HepG2 (cell line): ENCODE measurements around the gene PDE8B. TPM values are rescaled to one million over a fixed set of nuclear protein-coding genes. Genes with fewer than 3 reads are reported as not detected.

Experiments
- ATAC-seq: fragments of 200-7000 bp; cut with Tn5 transposase; 3 replicates; pipeline ENCODE4 v1.9.1; 2020; ENCODE audit warnings: mild to moderate bottlenecking, moderate library complexity
- BruUV-seq: library from RNA; stranded (reverse); fragments of 400-500 nt; replicated peaks from 2 replicates; lab custom pipeline; 2021; lab: Mats Ljungman, UMichigan
- CTCF ChIA-PET: fragments of 300-600 bp; formaldehyde crosslinking; extraction: SDS; loops from one replicate; lab custom pipeline; 2021; ENCODE audit warnings: low total read pairs, inconsistent platforms, low intra/inter-chr PET ratio; lab: Yijun Ruan, JAX
- POLR2A ChIA-PET: fragments of 350-600 bp; sonication (Branson Sonifier 250); formaldehyde crosslinking; loops from one replicate; lab custom pipeline; 2020; ENCODE audit warnings: antibody characterized with exemption, inconsistent platforms; lab: Yijun Ruan, JAX
- DNase-seq: peaks from one replicate; pipeline ENCODE4 v3.0.0-alpha.2; 2015; ENCODE audit warnings: low spot score
- FAIRE-seq: peaks from 3 replicates; lab custom pipeline; 2011; peaks lifted over from hg19 to GRCh38; lab: Jason Lieb, UNC
- H2AFZ ChIP-seq: one replicate; pipeline ENCODE4 v1.6.1; 2011; ENCODE audit warnings: low read length, inconsistent platforms
- H3K27ac ChIP-seq: fragments of 300-600 bp; 3 replicates; pipeline ENCODE4 v1.8.0; 2011; ENCODE audit warnings: mixed run types, mild to moderate bottlenecking, mixed read lengths, low read length, inconsistent platforms; ENCODE audit not compliant: insufficient read depth; ENCODE audit errors: extremely low read length
- H3K27me3 ChIP-seq, 2 experiments: fragments of 200-600 bp in 1 of 2; 2 replicates in 1 of 2; 3 replicates in 1 of 2; pipeline versions ENCODE4 v1.6.0 to v1.8.0; 2011; ENCODE audit warnings: low read length in 2 of 2, mild to moderate bottlenecking in 2 of 2, moderate library complexity in 2 of 2, inconsistent platforms in 1 of 2; ENCODE audit not compliant: insufficient read depth in 2 of 2, control insufficient read depth in 1 of 2
- H3K36me3 ChIP-seq, 2 experiments: fragments of 200-600 bp in 1 of 2; replicated peaks in 1 of 2; 2 replicates in 1 of 2; 3 replicates in 1 of 2; pipeline versions ENCODE4 v1.5.1 to v1.8.0; 2011; ENCODE audit warnings: low read length in 2 of 2, inconsistent platforms in 1 of 2; ENCODE audit not compliant: insufficient read depth in 2 of 2, control insufficient read depth in 1 of 2
- H3K4me1 ChIP-seq: 2 replicates; pipeline ENCODE4 v1.5.1; 2012; ENCODE audit warnings: low read length, inconsistent platforms; ENCODE audit not compliant: insufficient read depth
- H3K4me2 ChIP-seq: 2 replicates; pipeline ENCODE4 v1.6.0; 2011; ENCODE audit warnings: low read depth, low read length, inconsistent platforms
- H3K4me3 ChIP-seq, 3 experiments: fragments of 200-600 bp in 1 of 3; sonication (generic), shearing (Covaris generic) in 1 of 3; replicated peaks in 1 of 3; 2 replicates each; pipeline ENCODE4 v1.5.1; 2011 to 2016; ENCODE audit warnings: low read length in 3 of 3, inconsistent platforms in 2 of 3, low read depth in 2 of 3, mild to moderate bottlenecking in 2 of 3, control low read depth in 1 of 3, mixed read lengths in 1 of 3; ENCODE audit not compliant: insufficient read depth in 1 of 3
- H3K79me2 ChIP-seq: one replicate; pipeline ENCODE4 v1.6.1; 2011; ENCODE audit warnings: low read length, inconsistent platforms; ENCODE audit not compliant: insufficient read depth
- H3K9ac ChIP-seq: 2 replicates; pipeline ENCODE4 v1.6.0; 2011; ENCODE audit warnings: mild to moderate bottlenecking, low read depth, low read length, inconsistent platforms; ENCODE audit not compliant: insufficient read depth
- H3K9me3 ChIP-seq: 2 replicates; pipeline ENCODE4 v1.5.1; 2012; ENCODE audit warnings: mild to moderate bottlenecking, low read length
- H4K20me1 ChIP-seq: 2 replicates; pipeline ENCODE4 v1.6.0; 2011; ENCODE audit warnings: inconsistent platforms, mild to moderate bottlenecking, low read length, moderate library complexity; ENCODE audit not compliant: insufficient read depth
- DNMT1 ChIP-seq: sonication (generic); formaldehyde crosslinking; IDR thresholded peaks from 2 replicates; pipeline ENCODE4 v1.5.1; 2020; ENCODE audit warnings: mild to moderate bottlenecking, missing genetic modification reagents
- ZBTB3 ChIP-seq: sonication (generic); formaldehyde crosslinking; IDR thresholded peaks from 2 replicates; pipeline ENCODE4 v1.4.0; 2020; ENCODE audit warnings: low read depth, mild to moderate bottlenecking, moderate library complexity, missing genetic modification reagents, borderline replicate concordance
- ZNF296 ChIP-seq: sonication (generic); formaldehyde crosslinking; conservative IDR thresholded peaks from 2 replicates; pipeline ENCODE4 v1.5.0; 2020; ENCODE audit warnings: mild to moderate bottlenecking, missing genetic modification reagents
- ZNF460 ChIP-seq: sonication (generic); formaldehyde crosslinking; IDR thresholded peaks from 2 replicates; pipeline ENCODE4 v1.5.1; 2020; ENCODE audit warnings: missing genetic modification reagents, mild to moderate bottlenecking, borderline replicate concordance
- ZNF510 ChIP-seq: sonication (generic); formaldehyde crosslinking; IDR thresholded peaks from 2 replicates; pipeline ENCODE4 v1.4.0; 2020; ENCODE audit warnings: low read depth, mild to moderate bottlenecking, missing genetic modification reagents
- ZNF607 ChIP-seq: sonication (generic); formaldehyde crosslinking; IDR thresholded peaks from 2 replicates; pipeline ENCODE4 v1.5.1; 2020; ENCODE audit warnings: missing genetic modification reagents, mild to moderate bottlenecking, borderline replicate concordance
- ZNF672 ChIP-seq: sonication (generic); formaldehyde crosslinking; IDR thresholded peaks from 2 replicates; pipeline ENCODE4 v1.8.1; 2022; ENCODE audit warnings: missing genetic modification reagents
- ZNF841 ChIP-seq: sonication (generic); formaldehyde crosslinking; IDR thresholded peaks from 2 replicates; pipeline ENCODE4 v1.8.1; 2023; ENCODE audit warnings: missing genetic modification reagents, borderline replicate concordance
- WGBS: methylation state at CpG from one replicate; pipeline ENCODE4 v1.1.6; 2017; ENCODE audit warnings: low lambda C conversion rate; 5-methylcytosine and 5-hydroxymethylcytosine counted together
- in situ Hi-C: cut with HindIII; loops from 2 replicates; pipeline ENCODE4 v1.10.0; 2017; ENCODE audit warnings: low pct_unique_long_range_greater_than_20kb; ENCODE audit not compliant: extremely low pct_ligation_motif_present
- intact Hi-C: fragments of 100-400 bp; cut with micrococcal nuclease; formaldehyde crosslinking; loops from one replicate; pipeline ENCODE4 v1.10.0; 2022; ENCODE audit not compliant: unreplicated experiment
- polyA plus RNA-seq, 8 experiments: library from polyadenylated mRNA; depleted of rRNA in 3 of 8; stranded (reverse) in 7 of 8; unstranded in 1 of 8; fragments of >200 nt; fragmentation: Illumina TruSeq in 4 of 8; extraction: Trizol in 4 of 8; gene quantifications; 2 replicates each; pipeline versions ENCODE4 v1.2.1 to v1.2.3, GENCODE V29; 2011 to 2016; ENCODE audit warnings: low read depth in 4 of 8, missing spikeins in 1 of 8, mixed read lengths in 1 of 8; ENCODE audit not compliant: insufficient read depth in 1 of 8
- total RNA-seq, 5 experiments: library from RNA; depleted of rRNA; stranded (reverse); fragments of >200 nt; fragmentation: Illumina TruSeq; extraction: Trizol; gene quantifications; 2 replicates each; pipeline ENCODE4 v1.2.3, GENCODE V29; 2016; ENCODE audit warnings: low read depth in 1 of 5
- TF ChIP-seq, protein P1 (sequence below): IDR thresholded peaks from 2 replicates; pipeline ENCODE4 v1.6.1; 2016; ENCODE audit warnings: missing genetic modification reagents, missing compliant biosample characterization
- TF ChIP-seq, protein P2 (sequence below): sonication (generic); formaldehyde crosslinking; IDR thresholded peaks from 2 replicates; pipeline ENCODE4 v1.9.0; 2022; ENCODE audit warnings: missing genetic modification reagents, mild to moderate bottlenecking, borderline replicate concordance
- TF ChIP-seq, protein P3 (sequence below): IDR thresholded peaks from 2 replicates; pipeline ENCODE4 v1.6.1; 2012; ENCODE audit warnings: low read length, improper control_type of control experiment
- TF ChIP-seq, protein P4 (sequence below): sonication (generic); formaldehyde crosslinking; IDR thresholded peaks from 2 replicates; pipeline ENCODE4 v1.5.0; 2020; ENCODE audit warnings: mild to moderate bottlenecking, missing genetic modification reagents, moderate library complexity
- TF ChIP-seq, protein P5 (sequence below): sonication (generic); formaldehyde crosslinking; IDR thresholded peaks from 2 replicates; pipeline ENCODE4 v1.5.0; 2020; ENCODE audit warnings: missing genetic modification reagents, mild to moderate bottlenecking, borderline replicate concordance

PDE8B gene
- total and polyA plus RNA-seq, 2 of the 13 experiments (the other 11 are each of a cell fraction or from before 2014, with no cell fraction given): 0.07 TPM; not detected in 1

DNA sequence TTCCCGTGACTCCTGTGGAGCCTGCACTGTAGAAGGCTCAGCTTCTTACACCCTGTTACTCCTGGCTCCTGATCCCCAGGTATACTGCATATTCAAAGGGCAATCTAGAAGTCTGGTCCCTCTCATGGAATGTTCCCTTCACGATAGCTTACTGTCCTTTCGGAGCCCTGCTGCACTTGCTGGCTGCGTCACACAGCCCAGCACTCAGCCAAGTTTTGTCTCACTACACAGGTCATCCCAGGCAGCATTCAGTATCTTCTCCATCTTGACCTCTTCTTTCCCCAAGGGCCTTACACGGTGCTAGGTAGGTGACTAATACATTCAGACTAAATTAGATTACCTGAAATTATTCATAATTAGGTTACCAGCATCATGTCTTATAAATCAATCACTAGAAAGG is 157.9 kb downstream of the PDE8B start (continued):
- TF ChIP-seq ZNF296 (CRISPR knock-in tag): no peak
- TF ChIP-seq, protein P1, sequence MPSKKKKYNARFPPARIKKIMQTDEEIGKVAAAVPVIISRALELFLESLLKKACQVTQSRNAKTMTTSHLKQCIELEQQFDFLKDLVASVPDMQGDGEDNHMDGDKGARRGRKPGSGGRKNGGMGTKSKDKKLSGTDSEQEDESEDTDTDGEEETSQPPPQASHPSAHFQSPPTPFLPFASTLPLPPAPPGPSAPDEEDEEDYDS: no peak
- TF ChIP-seq, protein P2, sequence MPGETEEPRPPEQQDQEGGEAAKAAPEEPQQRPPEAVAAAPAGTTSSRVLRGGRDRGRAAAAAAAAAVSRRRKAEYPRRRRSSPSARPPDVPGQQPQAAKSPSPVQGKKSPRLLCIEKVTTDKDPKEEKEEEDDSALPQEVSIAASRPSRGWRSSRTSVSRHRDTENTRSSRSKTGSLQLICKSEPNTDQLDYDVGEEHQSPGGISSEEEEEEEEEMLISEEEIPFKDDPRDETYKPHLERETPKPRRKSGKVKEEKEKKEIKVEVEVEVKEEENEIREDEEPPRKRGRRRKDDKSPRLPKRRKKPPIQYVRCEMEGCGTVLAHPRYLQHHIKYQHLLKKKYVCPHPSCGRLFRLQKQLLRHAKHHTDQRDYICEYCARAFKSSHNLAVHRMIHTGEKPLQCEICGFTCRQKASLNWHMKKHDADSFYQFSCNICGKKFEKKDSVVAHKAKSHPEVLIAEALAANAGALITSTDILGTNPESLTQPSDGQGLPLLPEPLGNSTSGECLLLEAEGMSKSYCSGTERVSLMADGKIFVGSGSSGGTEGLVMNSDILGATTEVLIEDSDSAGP: no peak
- TF ChIP-seq ZNF672 (CRISPR knock-in tag): no peak
- no peak for TF ChIP-seq ZNF510 (CRISPR knock-in tag)

DNA sequence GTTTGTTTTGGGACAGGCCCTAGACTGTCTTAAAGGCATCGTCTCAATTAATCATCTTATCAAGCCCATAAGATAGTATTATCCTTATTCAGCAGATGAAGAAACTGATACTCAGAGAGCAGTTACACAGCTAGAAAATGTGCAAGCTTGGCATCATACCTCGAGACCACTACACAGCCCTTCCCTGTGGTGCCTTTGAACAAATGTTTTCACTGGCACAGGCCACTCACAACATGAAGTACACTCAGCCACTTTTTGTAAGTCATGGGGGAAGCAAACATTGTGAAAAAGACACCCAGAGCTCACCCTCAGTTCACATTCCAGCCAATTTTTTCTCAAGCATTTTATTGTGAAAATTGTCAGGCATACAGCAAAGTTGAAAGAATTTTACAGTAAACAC is 159.1 kb downstream of the PDE8B start:
- no peak overlapping the region for H3K4me3 ChIP-seq
- H3K9ac ChIP-seq: no peak overlapping the region
- H3K79me2 ChIP-seq: no peaks in the 10 kb centered on the region
- no peak overlapping the region for H2AFZ ChIP-seq
- in situ Hi-C loops: no loop called here
- H3K27me3 ChIP-seq: no peaks in the 10 kb centered on the region
- H3K4me2 ChIP-seq: no peak overlapping the region
- DNase-seq (no peak), ATAC-seq (no peak), FAIRE-seq (no peak)
- no peak overlapping the region for H3K27ac ChIP-seq
- H3K36me3 ChIP-seq: no peaks in the 10 kb centered on the region
- no peaks in the 10 kb centered on the region for H3K9me3 ChIP-seq
- intact Hi-C loops: no loop called here
- 0% methylated on average over 2 of the region's 2 CpGs for WGBS
- no peaks in the 10 kb centered on the region for H3K4me1 ChIP-seq
- ChIA-PET CTCF (no interaction called here), POLR2A (no interaction called here)
- H4K20me1 ChIP-seq: no peaks in the 10 kb centered on the region
- BruUV-seq: no TSS peak
- TF ChIP-seq DNMT1 (no peak), ZBTB3 (CRISPR knock-in tag) (no peak), ZNF841 (CRISPR knock-in tag) (no peak), ZNF460 (CRISPR knock-in tag) (no peak), ZNF607 (CRISPR knock-in tag) (no peak)
- TF ChIP-seq, protein P3, sequence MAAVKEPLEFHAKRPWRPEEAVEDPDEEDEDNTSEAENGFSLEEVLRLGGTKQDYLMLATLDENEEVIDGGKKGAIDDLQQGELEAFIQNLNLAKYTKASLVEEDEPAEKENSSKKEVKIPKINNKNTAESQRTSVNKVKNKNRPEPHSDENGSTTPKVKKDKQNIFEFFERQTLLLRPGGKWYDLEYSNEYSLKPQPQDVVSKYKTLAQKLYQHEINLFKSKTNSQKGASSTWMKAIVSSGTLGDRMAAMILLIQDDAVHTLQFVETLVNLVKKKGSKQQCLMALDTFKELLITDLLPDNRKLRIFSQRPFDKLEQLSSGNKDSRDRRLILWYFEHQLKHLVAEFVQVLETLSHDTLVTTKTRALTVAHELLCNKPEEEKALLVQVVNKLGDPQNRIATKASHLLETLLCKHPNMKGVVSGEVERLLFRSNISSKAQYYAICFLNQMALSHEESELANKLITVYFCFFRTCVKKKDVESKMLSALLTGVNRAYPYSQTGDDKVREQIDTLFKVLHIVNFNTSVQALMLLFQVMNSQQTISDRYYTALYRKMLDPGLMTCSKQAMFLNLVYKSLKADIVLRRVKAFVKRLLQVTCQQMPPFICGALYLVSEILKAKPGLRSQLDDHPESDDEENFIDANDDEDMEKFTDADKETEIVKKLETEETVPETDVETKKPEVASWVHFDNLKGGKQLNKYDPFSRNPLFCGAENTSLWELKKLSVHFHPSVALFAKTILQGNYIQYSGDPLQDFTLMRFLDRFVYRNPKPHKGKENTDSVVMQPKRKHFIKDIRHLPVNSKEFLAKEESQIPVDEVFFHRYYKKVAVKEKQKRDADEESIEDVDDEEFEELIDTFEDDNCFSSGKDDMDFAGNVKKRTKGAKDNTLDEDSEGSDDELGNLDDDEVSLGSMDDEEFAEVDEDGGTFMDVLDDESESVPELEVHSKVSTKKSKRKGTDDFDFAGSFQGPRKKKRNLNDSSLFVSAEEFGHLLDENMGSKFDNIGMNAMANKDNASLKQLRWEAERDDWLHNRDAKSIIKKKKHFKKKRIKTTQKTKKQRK: no peak
- TF ChIP-seq, protein P4, sequence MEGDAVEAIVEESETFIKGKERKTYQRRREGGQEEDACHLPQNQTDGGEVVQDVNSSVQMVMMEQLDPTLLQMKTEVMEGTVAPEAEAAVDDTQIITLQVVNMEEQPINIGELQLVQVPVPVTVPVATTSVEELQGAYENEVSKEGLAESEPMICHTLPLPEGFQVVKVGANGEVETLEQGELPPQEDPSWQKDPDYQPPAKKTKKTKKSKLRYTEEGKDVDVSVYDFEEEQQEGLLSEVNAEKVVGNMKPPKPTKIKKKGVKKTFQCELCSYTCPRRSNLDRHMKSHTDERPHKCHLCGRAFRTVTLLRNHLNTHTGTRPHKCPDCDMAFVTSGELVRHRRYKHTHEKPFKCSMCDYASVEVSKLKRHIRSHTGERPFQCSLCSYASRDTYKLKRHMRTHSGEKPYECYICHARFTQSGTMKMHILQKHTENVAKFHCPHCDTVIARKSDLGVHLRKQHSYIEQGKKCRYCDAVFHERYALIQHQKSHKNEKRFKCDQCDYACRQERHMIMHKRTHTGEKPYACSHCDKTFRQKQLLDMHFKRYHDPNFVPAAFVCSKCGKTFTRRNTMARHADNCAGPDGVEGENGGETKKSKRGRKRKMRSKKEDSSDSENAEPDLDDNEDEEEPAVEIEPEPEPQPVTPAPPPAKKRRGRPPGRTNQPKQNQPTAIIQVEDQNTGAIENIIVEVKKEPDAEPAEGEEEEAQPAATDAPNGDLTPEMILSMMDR (CRISPR knock-in tag): no peak
- TF ChIP-seq, protein P5, sequence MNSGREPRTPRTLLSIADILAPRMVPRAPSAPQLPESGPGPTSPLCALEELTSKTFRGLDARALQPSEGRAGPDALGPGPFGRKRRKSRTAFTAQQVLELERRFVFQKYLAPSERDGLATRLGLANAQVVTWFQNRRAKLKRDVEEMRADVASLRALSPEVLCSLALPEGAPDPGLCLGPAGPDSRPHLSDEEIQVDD (CRISPR knock-in tag): no peak
